SH-SY5Y (cell line): Measurements from ENCODE around the gene POU3F2.

ENCODE experiments used
- GATA2 ChIP-seq: IDR thresholded peaks from 2 replicates; pipeline ENCODE4 v1.6.1; 2011; ENCODE audit warnings: mild to moderate bottlenecking, low read depth, low read length
- GATA3 ChIP-seq: IDR thresholded peaks from 2 replicates; pipeline ENCODE4 v1.6.1; 2011; ENCODE audit warnings: low read depth, mild to moderate bottlenecking, low read length, moderate library complexity

- TF ChIP-seq GATA3 (no peak), GATA2 (no peak)
Measured at GRCh38 chr6:98840385-98840784, 6.0 kb downstream of the POU3F2 start.
